A549 (cell line): Measurements from ENCODE around the gene CIAO2B. TPM values are rescaled to one million over a fixed set of nuclear protein-coding genes. Genes with fewer than 3 reads are reported as not detected.
"Not testable (repeated sequence)": the region's sequence is repeated elsewhere in the genome, so short reads cannot be mapped to it uniquely, and the experiment has no call there.

Experiments used
- ATAC-seq, 2 experiments: fragments of 200-7000 bp in 1 of 2; fragments of >200 bp in 1 of 2; cut with Nextera tagmentation in 1 of 2; cut with Tn5 transposase in 1 of 2; 3 replicates each; pipeline versions ENCODE4 v1.8.0 to v1.9.1; 2018 to 2020; ENCODE audit warnings: mild to moderate bottlenecking in 1 of 2, moderate library complexity in 1 of 2
- CTCF ChIA-PET: fragments of 300-600 bp; sonication (Branson Sonifier 250); formaldehyde crosslinking; extraction: SDS; loops from one replicate; lab custom pipeline; 2021; ENCODE audit warnings: antibody characterized with exemption, inconsistent platforms; lab: Yijun Ruan, JAX
- POLR2A ChIA-PET: fragments of 350-600 bp; formaldehyde crosslinking; extraction: SDS; loops from one replicate; lab custom pipeline; 2021; ENCODE audit warnings: antibody characterized with exemption, inconsistent platforms; lab: Yijun Ruan, JAX
- DNase-seq, 2 experiments: peaks; one replicate each; pipeline versions ENCODE4 v3.0.0 to v3.0.0-alpha.2; 2011 to 2016; ENCODE audit warnings: low read depth in 1 of 2, low spot score in 1 of 2
- FAIRE-seq: peaks from 2 replicates; lab custom pipeline; 2011; peaks lifted over from hg19 to GRCh38; lab: Jason Lieb, UNC
- H3K27ac ChIP-seq, 2 experiments: fragments of >200 bp; sonication (Bioruptor Twin); formaldehyde crosslinking; 3 replicates each; pipeline ENCODE4 v1.5.1; 2016 to 2017
- H3K4me1 ChIP-seq: fragments of >200 bp; sonication (Bioruptor Twin); formaldehyde crosslinking; 3 replicates; pipeline ENCODE4 v1.6.1; 2016
- H3K4me2 ChIP-seq: fragments of >200 bp; sonication (Bioruptor Twin); formaldehyde crosslinking; 3 replicates; pipeline ENCODE4 v1.6.1; 2016
- H3K4me3 ChIP-seq: fragments of >200 bp; sonication (Bioruptor Twin); formaldehyde crosslinking; 3 replicates; pipeline ENCODE4 v1.5.1; 2016
- H3K9me3 ChIP-seq: fragments of >200 bp; sonication (Bioruptor Twin); formaldehyde crosslinking; 3 replicates; pipeline ENCODE4 v1.6.1; 2016
- ATOH8 ChIP-seq: fragments of 250-450 bp; sonication (Bioruptor Pico); IDR thresholded peaks from 2 replicates; pipeline ENCODE4 v1.5.0; 2020; ENCODE audit warnings: low read depth, mild to moderate bottlenecking, moderate library complexity
- BHLHE40 ChIP-seq: IDR thresholded peaks from 2 replicates; pipeline ENCODE4 v1.6.1; 2012; ENCODE audit warnings: low read depth, low read length, inconsistent platforms
- CEBPB ChIP-seq, 2 experiments: fragments of >200 bp in 1 of 2; sonication (Bioruptor Twin) in 1 of 2; formaldehyde crosslinking in 1 of 2; IDR thresholded peaks; 2 replicates each; pipeline ENCODE4 v1.6.1; 2012 to 2016
- ESRRA ChIP-seq: fragments of 150-350 bp; IDR thresholded peaks from 2 replicates; pipeline ENCODE4 v1.6.1; 2014; ENCODE audit warnings: mild to moderate bottlenecking, low read length, borderline replicate concordance
- FOSL2 ChIP-seq, 2 experiments: fragments of 450-650 bp in 1 of 2; fragments of >200 bp in 1 of 2; sonication (Bioruptor Twin) in 1 of 2; formaldehyde crosslinking; IDR thresholded peaks; 2 replicates each; pipeline versions ENCODE4 v1.5.0 to v1.6.1; 2016 to 2020; ENCODE audit warnings: mild to moderate bottlenecking in 1 of 2, moderate library complexity in 1 of 2
- HES2 ChIP-seq: fragments of >200 bp; sonication (Bioruptor Twin); formaldehyde crosslinking; IDR thresholded peaks from 2 replicates; pipeline ENCODE4 v1.6.1; 2016
- HOXA7 ChIP-seq: fragments of 250-450 bp; sonication (Bioruptor Pico); IDR thresholded peaks from 2 replicates; pipeline ENCODE4 v1.5.0; 2020; ENCODE audit warnings: mild to moderate bottlenecking, moderate library complexity
- JUN ChIP-seq, 2 experiments: fragments of >200 bp; sonication (Bioruptor Twin); formaldehyde crosslinking; IDR thresholded peaks; 2 replicates in 1 of 2; 3 replicates in 1 of 2; pipeline ENCODE4 v1.6.1; 2016 to 2017
- NFE2L2 ChIP-seq: fragments of 150-350 bp; conservative IDR thresholded peaks from 2 replicates; pipeline ENCODE4 v1.6.1; 2014; ENCODE audit warnings: low read length
- POLR2A ChIP-seq: IDR thresholded peaks from 2 replicates; pipeline ENCODE4 v1.6.1; 2012; ENCODE audit warnings: mild to moderate bottlenecking, low read length
- POLR2AphosphoS2 ChIP-seq: conservative IDR thresholded peaks from 2 replicates; pipeline ENCODE4 v1.6.1; 2012; ENCODE audit warnings: low read length, improper control_type of control experiment, inconsistent platforms
- RARB ChIP-seq: fragments of 250-450 bp; sonication (Bioruptor Pico); IDR thresholded peaks from 2 replicates; pipeline ENCODE4 v1.8.0; 2021; ENCODE audit warnings: mild to moderate bottlenecking, moderate library complexity
- REST ChIP-seq: fragments of 200-600 bp; sonication (generic); IDR thresholded peaks from 2 replicates; pipeline ENCODE4 v1.6.1; 2016; ENCODE audit warnings: antibody characterized with exemption, mild to moderate bottlenecking, moderate library complexity
- ZSCAN20 ChIP-seq: fragments of 250-450 bp; sonication (Bioruptor Pico); IDR thresholded peaks from 2 replicates; pipeline ENCODE4 v1.8.0; 2022; ENCODE audit warnings: mild to moderate bottlenecking, moderate library complexity
- WGBS: methylation state at CpG from one replicate; pipeline ENCODE4 v1.1.6; 2017; ENCODE audit errors: missing lambda C conversion rate; 5-methylcytosine and 5-hydroxymethylcytosine counted together
- polyA plus RNA-seq, 4 experiments: library from polyadenylated mRNA; depleted of rRNA in 3 of 4; stranded (reverse); fragments of >200 nt; fragmentation: RNase III in 1 of 4; extraction: RNeasy Plus Mini Kit Qiagen cat#74134 plus additional on column Dnase treatment in 1 of 4; gene quantifications; 2 replicates in 3 of 4; 3 replicates in 1 of 4; pipeline ENCODE4 v1.2.3, GENCODE V29; 2011 to 2017

Gene CIAO2B
- polyA plus RNA-seq, 2 of the 4 experiments (the other 2 are of a cell fraction), result 134 to 140 TPM

- H3K4me2 ChIP-seq, result no peak overlapping the region
- POLR2A ChIA-PET, result no interaction called here
- DNase-seq (no peak), ATAC-seq (no peak), FAIRE-seq (no peak)
- TF ChIP-seq RARB (CRISPR knock-in tag) (no peak), JUN (IDR thresholded peaks at IDR 0.05) (no peak), ESRRA (no peak), ATOH8 (CRISPR knock-in tag) (no peak)
- no peaks in the 10 kb centered on the region for H3K9me3 ChIP-seq
- H3K4me3 ChIP-seq, result no peak overlapping the region
- H3K4me1 ChIP-seq, result no peaks in the 10 kb centered on the region
- 84% methylated on average over 5 of the region's 5 CpGs for WGBS
- CTCF ChIA-PET, result interaction anchor here (0.6 to 15.9 kb wide), 18 partner anchors 9 to 227 kb away, joined by 3 to 216 read pairs (median 8); partner anchors contain the start of gene B3GNT9
- no peak overlapping the region for H3K27ac ChIP-seq
Measured at GRCh38 chr16:66959704-66960161, 25.5 kb upstream of the CIAO2B start.

- 53% methylated on average over 7 of the region's 7 CpGs for WGBS
- Histone ChIP-seq H3K27ac (no peak overlapping the region), H3K4me2 (no peak overlapping the region), H3K4me1 (no peaks in the 10 kb centered on the region), H3K4me3 (no peak overlapping the region), H3K9me3 (no peaks in the 10 kb centered on the region)
- TF ChIP-seq CEBPB (IDR thresholded peaks at IDR 0.05), result no peak
- no peak for TF ChIP-seq POLR2AphosphoS2
- TF ChIP-seq ZSCAN20 (CRISPR knock-in tag), result no peak
- no peak for TF ChIP-seq NFE2L2
- TF ChIP-seq HOXA7 (CRISPR knock-in tag), result no peak
- no peak for TF ChIP-seq JUN (IDR thresholded peaks at IDR 0.05)
- no peak for TF ChIP-seq HES2
- no peak for TF ChIP-seq POLR2A
- no peak for TF ChIP-seq FOSL2 (IDR thresholded peaks at IDR 0.05)
- no peak for TF ChIP-seq FOSL2 (CRISPR knock-in tag; IDR thresholded peaks at IDR 0.05)
- no peak for TF ChIP-seq REST
- TF ChIP-seq BHLHE40, result no peak
- ChIA-PET CTCF (interaction anchor here (0.6 to 15.9 kb wide), 20 partner anchors 8 to 239 kb away, joined by 3 to 216 read pairs (median 8); no protein-coding TSS in a partner anchor), POLR2A (no interaction called here)
- FAIRE-seq (no peak), ATAC-seq (no peak), DNase-seq (no peak)
Measured at GRCh38 chr16:66958857-66959703, 24.9 kb upstream of the CIAO2B start.

- H3K27ac ChIP-seq, POLR2A ChIA-PET, DNase-seq, H3K4me2 ChIP-seq, H3K4me3 ChIP-seq, FAIRE-seq, H3K4me1 ChIP-seq, ATAC-seq, H3K9me3 ChIP-seq: not testable (repeated sequence)
- CTCF ChIA-PET, result interaction anchor here (0.9 to 15.9 kb wide), 9 partner anchors 11 to 242 kb away, joined by 3 to 216 read pairs (median 6); partner anchors contain the start of gene NOL3
- WGBS, result 77% methylated on average over 1 of the region's 1 CpG
Measured at GRCh38 chr16:66956154-66956457, 21.9 kb upstream of the CIAO2B start.

GRCh38 chr16:66955363-66956153 is 21.4 kb upstream of the CIAO2B start:
- H3K4me2 ChIP-seq, H3K4me1 ChIP-seq, POLR2A ChIA-PET, H3K27ac ChIP-seq, DNase-seq, ATAC-seq, H3K9me3 ChIP-seq, H3K4me3 ChIP-seq, FAIRE-seq: not testable (repeated sequence)
- CTCF ChIA-PET, result interaction anchor here (1.0 to 15.9 kb wide), 6 partner anchors 11 to 214 kb away, joined by 3 to 216 read pairs (median 6); partner anchors contain the start of gene NOL3
- WGBS, result 83% methylated on average over 17 of the region's 17 CpGs
